GM12873 (cell line): ENCODE results near the gene NARF.

Experiments used
- CTCF ChIP-seq: IDR thresholded peaks from 2 replicates; pipeline ENCODE4 v1.5.1; 2012; ENCODE audit warnings: low read depth, mild to moderate bottlenecking, moderate library complexity, low read length, control low read depth; ENCODE audit not compliant: insufficient read depth; ENCODE audit errors: missing control alignments

NARF gene

GRCh38 chr17:82424863-82425159 lies 33.7 kb upstream of the NARF start:
- no peak for TF ChIP-seq CTCF

- TF ChIP-seq CTCF: no peak
Measured at GRCh38 chr17:82428546-82428945, 30.0 kb upstream of the NARF start.

- TF ChIP-seq CTCF: no peak
Measured at GRCh38 chr17:82429824-82430223, 28.7 kb upstream of the NARF start.

- no peak for TF ChIP-seq CTCF
Measured at GRCh38 chr17:82432017-82432416, 26.5 kb upstream of the NARF start.

- no peak for TF ChIP-seq CTCF
Measured at GRCh38 chr17:82433560-82434215, 24.9 kb upstream of the NARF start.

GRCh38 chr17:82434216-82434565 lies 24.4 kb upstream of the NARF start:
- no peak for TF ChIP-seq CTCF

GRCh38 chr17:82435103-82435502 lies 23.4 kb upstream of the NARF start:
- TF ChIP-seq CTCF: no peak
